Measurements from ENCODE around the gene AATK. TPM values are rescaled to one million over a fixed set of nuclear protein-coding genes. Genes with fewer than 3 reads are reported as not detected.
"Not testable (repeated sequence)": the region's sequence is repeated elsewhere in the genome, so short reads cannot be mapped to it uniquely, and the experiment has no call there.

The AATK gene
- total RNA-seq, 2 experiments from 2014 or later: 0.25 to 0.31 TPM

DNA sequence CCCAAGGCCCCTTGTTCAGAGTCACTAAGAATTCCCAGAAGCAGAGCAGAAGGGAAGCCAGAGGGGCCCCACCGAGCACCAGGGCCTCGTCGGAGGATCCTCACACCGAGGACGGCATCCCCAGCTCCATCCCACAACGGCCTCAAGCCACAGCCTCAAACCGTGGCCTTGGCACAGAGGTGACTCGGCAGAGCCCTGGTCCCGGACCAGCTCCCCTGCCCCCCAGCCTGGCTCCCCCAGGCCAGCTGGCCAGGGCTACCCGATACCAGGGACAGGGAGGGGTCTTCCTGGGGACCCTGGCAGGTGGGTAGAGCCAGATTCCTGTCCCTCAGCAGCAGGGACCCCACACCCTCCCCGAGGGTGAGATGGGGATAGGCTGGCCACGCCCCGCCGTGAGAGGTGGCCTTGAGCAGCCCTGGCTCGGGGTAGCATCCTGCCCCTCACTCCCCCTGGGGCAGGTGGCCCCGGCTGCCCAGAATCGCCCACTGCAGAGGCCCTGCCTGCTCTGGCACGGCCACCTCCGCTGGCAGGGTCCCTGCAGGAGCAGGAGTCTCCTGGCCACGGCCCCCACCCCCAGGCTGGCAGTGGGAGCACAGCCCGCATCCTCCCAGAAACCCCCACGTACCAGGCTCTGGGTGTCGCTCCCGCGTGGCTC is 6.3 kb downstream of the AATK start:
- H3K9me3 Mint-ChIP-seq: no peaks in the 10 kb centered on the region
- CTCF ChIA-PET: no interaction called here
- H3K4me3 Mint-ChIP-seq: no peak overlapping the region
- no peaks in the 10 kb centered on the region for H3K36me3 Mint-ChIP-seq (ENCODE audit: low read depth)
- H3K27me3 Mint-ChIP-seq: peaks cover 6% of the 10 kb centered on the region
- POLR2A ChIA-PET: no interaction called here
- no peak overlapping the region for H3K27ac Mint-ChIP-seq
- H3K4me1 Mint-ChIP-seq: no peaks in the 10 kb centered on the region
- no peak for DNase-seq

DNA sequence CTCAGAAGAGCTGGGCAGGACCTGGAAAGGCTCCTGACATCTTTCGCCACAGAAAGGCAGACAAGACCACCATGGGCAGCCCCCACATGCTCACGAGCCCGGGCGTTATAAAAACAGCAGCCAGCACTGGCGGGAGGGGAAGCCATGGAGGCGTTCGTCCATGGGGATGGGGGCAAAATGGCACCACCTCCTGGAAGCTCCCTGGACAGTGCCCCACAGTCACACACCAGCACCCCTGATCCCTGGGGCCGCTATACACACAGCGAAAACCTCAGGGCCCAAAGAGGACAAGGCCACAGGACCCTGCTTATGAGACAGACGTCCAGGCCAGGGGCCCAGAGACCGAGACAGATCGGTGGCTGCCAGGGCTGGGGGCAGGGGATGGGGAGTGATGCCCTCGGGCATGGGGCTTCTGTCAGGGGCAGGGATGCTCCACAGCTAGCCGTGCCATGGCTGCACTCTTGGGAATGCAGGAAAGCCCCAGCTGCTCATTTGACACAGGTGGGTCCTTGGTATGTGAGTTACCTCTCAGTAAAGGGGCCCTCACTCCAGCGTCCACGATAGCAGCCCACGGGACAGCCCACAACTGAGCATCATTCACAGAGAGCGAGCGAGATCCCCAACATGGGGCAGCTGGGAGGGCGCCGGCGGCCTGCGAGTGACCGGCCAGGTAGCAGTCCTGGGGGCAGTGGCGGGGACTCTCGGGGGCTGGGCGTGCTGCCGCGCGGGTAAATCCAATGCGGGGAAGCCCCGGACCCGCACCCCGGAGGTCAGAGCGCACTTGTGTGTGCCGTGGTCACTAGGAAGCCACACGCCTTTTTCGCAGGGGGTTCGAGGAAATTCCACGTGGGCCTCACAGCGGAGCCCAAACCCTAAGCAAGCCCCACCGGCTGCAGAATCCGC is 7.1 kb downstream of the AATK start:
- ChIA-PET POLR2A (no interaction called here), CTCF (no interaction called here)
- DNase-seq: no peak
- Mint-ChIP-seq H3K9me3 (no peaks in the 10 kb centered on the region), H3K4me3 (no peak overlapping the region), H3K4me1 (no peaks in the 10 kb centered on the region), H3K36me3 (ENCODE audit: low read depth) (no peaks in the 10 kb centered on the region), H3K27me3 (no peaks in the 10 kb centered on the region), H3K27ac (no peak overlapping the region)

GRCh38 chr17:81157848-81158687 is 8.0 kb downstream of the AATK start:
- Mint-ChIP-seq H3K9me3 (no peaks in the 10 kb centered on the region), H3K4me3 (no peak overlapping the region), H3K36me3 (ENCODE audit: low read depth) (no peaks in the 10 kb centered on the region), H3K27ac (no peak overlapping the region), H3K27me3 (no peaks in the 10 kb centered on the region), H3K4me1 (no peaks in the 10 kb centered on the region)
- ChIA-PET POLR2A (no interaction called here), CTCF (interaction anchor here (0.7 kb wide), 1 partner anchor 10 kb away, joined by 3 read pairs; no protein-coding TSS in a partner anchor)
- no peak for DNase-seq

- Mint-ChIP-seq H3K9me3 (no peaks in the 10 kb centered on the region), H3K27me3 (no peaks in the 10 kb centered on the region), H3K4me3 (no peak overlapping the region), H3K4me1 (no peaks in the 10 kb centered on the region), H3K36me3 (ENCODE audit: low read depth) (no peaks in the 10 kb centered on the region), H3K27ac (no peak overlapping the region)
- CTCF ChIA-PET: no interaction called here
- no peak for DNase-seq
- POLR2A ChIA-PET: no interaction called here
These were observed 8.9 kb downstream of the AATK start for GRCh38 chr17:81156866-81157805.

- no peaks in the 10 kb centered on the region for H3K36me3 Mint-ChIP-seq (ENCODE audit: low read depth)
- ChIA-PET POLR2A (no interaction called here), CTCF (no interaction called here)
- no peaks in the 10 kb centered on the region for H3K4me1 Mint-ChIP-seq
- H3K4me3 Mint-ChIP-seq: no peak overlapping the region
- H3K27ac Mint-ChIP-seq: no peak overlapping the region
- no peak for DNase-seq
- H3K9me3 Mint-ChIP-seq: no peaks in the 10 kb centered on the region
- peaks cover 2% of the 10 kb centered on the region for H3K27me3 Mint-ChIP-seq
These were observed 11.1 kb downstream of the AATK start for GRCh38 chr17:81154961-81155360.

DNA sequence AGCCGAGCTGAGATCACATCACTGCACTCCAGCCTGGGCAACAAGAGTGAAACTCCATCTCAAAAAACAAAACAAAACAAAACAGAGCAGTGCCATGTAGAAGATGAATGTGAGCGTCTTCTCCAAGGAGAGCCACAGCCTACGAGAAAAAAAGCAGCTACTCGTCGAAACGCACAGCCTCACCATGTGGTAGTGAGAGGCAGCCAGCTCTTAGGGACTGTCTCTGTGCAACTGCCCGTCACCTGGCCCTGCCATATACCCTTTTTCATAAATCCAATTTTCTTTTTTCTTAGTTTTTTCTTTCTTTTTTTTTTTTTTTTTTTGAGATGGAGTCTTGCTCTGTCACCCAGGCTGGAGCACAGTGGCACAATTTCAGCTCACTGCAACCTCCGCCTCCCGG is 12.0 kb downstream of the AATK start:
- H3K27ac Mint-ChIP-seq; H3K36me3 Mint-ChIP-seq (ENCODE audit: low read depth); DNase-seq; H3K27me3 Mint-ChIP-seq; POLR2A ChIA-PET; H3K4me1 Mint-ChIP-seq; H3K9me3 Mint-ChIP-seq; H3K4me3 Mint-ChIP-seq: not testable (repeated sequence)
- CTCF ChIA-PET: interaction anchor here (1.1 kb wide), 1 partner anchor 210 kb away, joined by 3 read pairs; no protein-coding TSS in a partner anchor

GRCh38 chr17:81153340-81153803 is 12.6 kb downstream of the AATK start:
- CTCF ChIA-PET: interaction anchor here (1.1 to 2.0 kb wide), 2 partner anchors 10 to 209 kb away, joined by 3 to 7 read pairs; no protein-coding TSS in a partner anchor

GRCh38 chr17:81152288-81152828 is 13.7 kb downstream of the AATK start:
- no peaks in the 10 kb centered on the region for H3K4me1 Mint-ChIP-seq

More at GRCh38 chr17:81153340-81153803, 12.6 kb downstream of the AATK start:
- Mint-ChIP-seq H3K27ac (no peak overlapping the region), H3K4me3 (no peak overlapping the region), H3K9me3 (no peaks in the 10 kb centered on the region), H3K4me1 (no peaks in the 10 kb centered on the region), H3K27me3 (peaks cover 2% of the 10 kb centered on the region), H3K36me3 (ENCODE audit: low read depth) (no peaks in the 10 kb centered on the region)
- POLR2A ChIA-PET: no interaction called here
- no peak for DNase-seq

GRCh38 chr17:81151278-81151677 is 14.7 kb downstream of the AATK start:
- ChIA-PET CTCF (no interaction called here), POLR2A (no interaction called here)
- Mint-ChIP-seq H3K9me3 (no peaks in the 10 kb centered on the region), H3K27me3 (peaks cover 2% of the 10 kb centered on the region), H3K4me3 (no peak overlapping the region), H3K4me1 (no peaks in the 10 kb centered on the region), H3K36me3 (ENCODE audit: low read depth) (no peaks in the 10 kb centered on the region), H3K27ac (no peak overlapping the region)
- no peak for DNase-seq

More at GRCh38 chr17:81152288-81152828, 13.7 kb downstream of the AATK start:
- H3K36me3 Mint-ChIP-seq (ENCODE audit: low read depth): no peaks in the 10 kb centered on the region
- CTCF ChIA-PET: interaction anchor here (2.0 kb wide), 1 partner anchor 9 kb away, joined by 7 read pairs; no protein-coding TSS in a partner anchor
- peaks cover 2% of the 10 kb centered on the region for H3K27me3 Mint-ChIP-seq
- H3K4me3 Mint-ChIP-seq: no peak overlapping the region
- H3K27ac Mint-ChIP-seq: no peak overlapping the region
- POLR2A ChIA-PET: no interaction called here
- DNase-seq: no peak
- no peaks in the 10 kb centered on the region for H3K9me3 Mint-ChIP-seq

DNA sequence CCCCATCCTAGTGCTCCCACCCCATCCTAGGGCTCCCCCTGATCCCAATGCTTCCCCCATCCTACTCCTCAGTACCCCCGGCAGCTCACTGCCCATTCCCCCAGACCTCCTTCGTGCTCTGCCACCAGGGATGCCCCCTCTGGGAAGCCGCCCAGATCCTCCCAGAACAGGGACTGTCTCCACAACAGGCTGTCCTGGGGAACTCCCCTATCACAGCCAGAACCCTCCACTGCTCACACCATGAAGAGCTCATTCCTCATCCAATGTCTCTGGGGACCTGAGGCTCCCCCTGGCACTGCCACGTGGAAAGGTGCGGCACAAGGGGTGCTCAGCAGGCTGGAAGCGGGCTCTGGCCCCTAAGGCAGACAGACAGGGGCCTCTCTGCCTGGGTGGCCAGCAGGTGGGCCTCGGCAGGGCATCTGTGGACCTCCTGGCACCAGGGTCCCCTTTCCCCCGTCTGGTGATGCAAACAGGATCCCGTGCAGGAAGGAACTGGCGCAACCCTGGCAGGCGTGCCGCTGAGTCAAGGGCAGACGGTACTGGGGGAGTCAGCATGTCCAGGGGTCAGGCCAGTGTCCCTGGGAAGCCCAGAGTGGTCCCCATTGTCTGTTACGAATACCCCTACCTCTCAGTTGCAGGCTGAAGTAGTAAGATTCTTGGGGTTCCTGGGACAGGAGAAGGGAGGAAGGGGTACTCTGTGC is 15.5 kb downstream of the AATK start:
- POLR2A ChIA-PET: no interaction called here
- Mint-ChIP-seq H3K27me3 (peaks cover 2% of the 10 kb centered on the region), H3K27ac (no peak overlapping the region), H3K9me3 (no peaks in the 10 kb centered on the region), H3K4me3 (no peak overlapping the region), H3K4me1 (no peaks in the 10 kb centered on the region), H3K36me3 (ENCODE audit: low read depth) (no peaks in the 10 kb centered on the region)
- DNase-seq: no peak
- CTCF ChIA-PET: no interaction called here

DNA sequence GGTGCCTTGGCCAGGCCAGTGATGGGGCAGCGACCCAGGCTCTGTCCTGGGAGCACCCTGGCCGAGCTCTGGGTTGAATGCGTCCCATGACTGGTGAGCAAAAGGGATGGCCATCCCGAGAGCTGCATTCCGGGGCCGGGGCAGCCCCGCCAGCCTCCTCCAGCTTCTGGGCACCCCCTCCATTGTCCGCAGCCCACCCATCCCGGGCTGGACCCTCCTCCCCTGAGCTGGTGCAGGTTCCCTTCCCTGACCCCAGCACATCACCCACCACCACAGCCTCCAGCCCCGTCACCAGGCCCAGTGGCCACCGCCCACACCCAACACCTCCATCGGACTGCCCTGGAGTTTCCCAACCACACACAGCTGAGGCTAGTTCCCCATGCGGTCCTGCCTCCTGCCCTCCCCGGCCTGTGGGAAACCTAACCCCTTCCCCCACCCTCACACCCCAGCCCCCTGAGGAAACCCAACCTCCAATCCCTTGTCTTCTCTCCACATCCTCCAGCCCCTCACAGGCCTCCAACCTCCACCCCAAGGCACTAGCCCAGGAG is 17.0 kb downstream of the AATK start:
- Mint-ChIP-seq H3K4me1 (no peaks in the 10 kb centered on the region), H3K4me3 (no peak overlapping the region), H3K36me3 (ENCODE audit: low read depth) (no peaks in the 10 kb centered on the region), H3K9me3 (no peaks in the 10 kb centered on the region), H3K27me3 (peaks cover 2% of the 10 kb centered on the region), H3K27ac (no peak overlapping the region)
- DNase-seq: no peak
- ChIA-PET POLR2A (interaction anchor here (0.6 kb wide), 1 partner anchor 360 kb away, joined by 9 read pairs; no protein-coding TSS in a partner anchor), CTCF (interaction anchor here (1.4 kb wide), 1 partner anchor 9 kb away, joined by 3 read pairs; no protein-coding TSS in a partner anchor)
